Esophagus mucosa (tissue), 1 donor: ENCODE data around the gene ZNF384. TPM values are rescaled to one million over a fixed set of nuclear protein-coding genes. Genes with fewer than 3 reads are reported as not detected.

ENCODE experiments used
- ATAC-seq: fragments of 200-7000 bp; cut with Tn5 transposase; one replicate; pipeline ENCODE4 v1.9.1; 2020
- total RNA-seq: library from RNA; stranded (reverse); gene quantifications from one replicate; pipeline ENCODE4 v1.2.4, GENCODE V29; 2023
- donor health status: DM: yes; HTN: yes; CAD: no.

ZNF384 gene
- total RNA-seq, 1 donor from 2014 or later: 22.8 TPM

DNA sequence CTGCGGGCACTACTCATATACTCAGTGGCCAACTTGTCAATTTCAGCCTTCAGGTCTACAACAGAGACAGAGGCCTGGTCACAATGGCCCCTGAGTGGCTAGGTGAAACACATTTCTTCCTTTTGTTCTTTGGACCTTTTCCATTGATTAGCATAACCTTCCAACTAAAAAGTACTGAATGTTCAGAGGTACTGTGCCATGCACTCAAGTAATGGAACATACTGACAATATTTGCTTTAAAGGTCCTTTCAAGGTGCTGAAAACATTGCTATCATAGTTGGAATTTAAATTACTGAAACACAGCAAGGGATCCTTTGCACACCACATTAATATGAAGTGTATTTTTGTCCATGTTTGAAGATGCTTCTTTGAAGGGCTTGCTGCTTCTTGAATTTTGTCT is 35.8 kb downstream of the ZNF384 start:
- ATAC-seq: no peak

DNA sequence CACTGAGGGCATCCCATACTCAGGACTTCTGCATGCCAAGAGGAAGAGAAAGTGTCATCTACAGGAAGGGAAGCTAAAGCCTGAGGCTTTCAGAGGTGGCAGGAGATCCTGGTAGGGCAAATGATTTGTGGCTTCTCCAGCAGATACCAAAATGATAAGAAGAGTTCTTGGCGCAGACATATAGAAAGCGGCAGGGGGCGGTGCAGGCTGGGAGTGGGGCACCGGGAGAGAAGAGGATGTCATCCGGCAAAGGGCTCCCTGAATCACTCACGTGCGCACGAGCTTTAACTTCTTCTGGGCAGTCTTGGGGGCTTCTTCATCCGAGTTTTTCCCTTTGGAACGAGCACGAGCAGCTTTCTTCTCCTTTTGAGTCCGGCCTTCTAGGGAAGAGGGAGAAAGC is 36.8 kb downstream of the ZNF384 start:
- ATAC-seq: no peak

DNA sequence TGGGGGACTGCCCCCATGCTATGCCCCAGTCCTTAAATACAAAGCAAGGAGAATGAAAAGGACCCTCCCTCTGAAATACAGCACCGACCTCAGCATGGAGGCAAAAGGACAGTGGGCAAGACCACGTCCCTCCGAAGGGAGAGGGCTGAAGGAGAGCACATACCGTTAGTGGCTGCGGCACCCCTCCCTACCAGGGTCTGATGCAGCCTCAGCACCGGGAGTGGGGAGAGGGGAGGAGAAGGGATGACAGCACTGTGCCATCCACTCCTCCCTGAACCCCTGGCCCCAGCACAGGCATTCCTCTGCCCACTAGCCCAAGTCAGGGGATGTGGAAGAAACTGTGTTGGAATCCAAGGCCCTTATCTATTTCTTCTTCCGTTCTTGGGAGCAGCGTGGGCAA is 38.3 kb downstream of the ZNF384 start:
- no peak for ATAC-seq

DNA sequence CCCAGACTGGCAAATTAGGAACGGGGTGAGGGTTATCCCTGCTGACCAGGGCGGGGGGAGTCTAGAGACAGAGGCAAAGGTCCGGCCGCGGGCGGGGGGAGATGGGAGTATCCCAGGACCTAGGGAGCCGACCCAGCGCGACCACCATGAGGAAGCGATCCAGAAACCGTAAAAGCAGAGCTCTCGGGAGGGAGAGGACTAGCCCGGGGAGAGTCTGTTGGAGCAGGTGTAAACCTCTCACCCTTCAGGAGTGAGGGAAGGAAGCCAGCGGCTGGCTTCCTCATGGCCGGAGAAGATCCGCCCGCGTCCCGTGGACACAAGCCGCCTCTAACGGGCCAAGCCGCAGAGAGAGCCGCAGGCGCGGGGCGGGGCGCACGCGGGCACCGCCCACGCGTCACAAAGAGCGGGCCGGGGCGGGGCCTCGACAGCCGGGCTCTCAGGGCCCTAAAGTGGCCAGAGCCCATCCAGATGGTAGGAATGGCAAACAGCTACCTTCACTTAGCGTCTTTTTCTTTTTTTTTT is 42.0 kb downstream of the ZNF384 start, which contains the start of gene ACRBP:
TSS of gene ACRBP (minus strand) at position 350 of the 522 bp plus-strand sequence. CDS start at position 284, 66 bp downstream.
- ATAC-seq: peak; percentile 84

DNA sequence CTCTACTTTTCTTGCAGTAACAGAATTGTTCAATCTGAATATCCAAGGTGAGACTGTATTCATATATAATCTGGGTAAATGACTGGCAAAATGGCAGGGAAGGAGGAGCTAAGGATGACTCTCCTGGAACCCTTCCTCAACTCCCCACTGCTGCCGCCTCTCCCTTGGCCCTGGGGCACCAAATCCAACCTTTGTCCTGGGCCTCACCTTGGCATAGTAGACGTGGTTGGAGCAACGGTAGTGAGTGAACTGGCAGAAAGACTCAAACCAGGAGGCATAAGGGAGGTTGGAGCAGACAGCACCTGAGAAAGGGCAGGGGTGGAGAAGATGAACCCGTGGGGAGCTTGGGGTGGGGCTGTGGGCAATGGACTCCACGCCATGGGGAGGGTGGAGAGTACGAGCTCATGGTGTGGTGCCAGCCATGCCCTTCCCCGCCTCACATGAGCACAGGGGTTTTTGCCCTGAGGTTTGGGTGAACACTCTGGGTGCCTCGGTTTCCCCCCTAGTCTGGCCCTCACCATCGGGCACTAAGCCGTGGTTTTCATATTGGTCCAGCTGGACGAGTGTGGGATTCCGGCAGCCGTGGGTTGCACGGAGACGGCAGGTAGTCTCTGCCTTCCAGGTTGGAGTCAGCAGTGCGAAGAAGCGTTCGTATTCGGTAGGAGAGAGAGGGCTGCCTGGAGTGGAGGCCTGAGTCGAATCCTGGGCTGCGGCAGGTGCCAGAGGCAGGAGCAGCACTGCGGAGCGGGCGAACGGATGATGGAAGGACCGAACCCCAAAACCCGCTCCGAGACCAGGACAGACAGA is 42.7 kb downstream of the ZNF384 start:
- ATAC-seq: peak; percentile 20

DNA sequence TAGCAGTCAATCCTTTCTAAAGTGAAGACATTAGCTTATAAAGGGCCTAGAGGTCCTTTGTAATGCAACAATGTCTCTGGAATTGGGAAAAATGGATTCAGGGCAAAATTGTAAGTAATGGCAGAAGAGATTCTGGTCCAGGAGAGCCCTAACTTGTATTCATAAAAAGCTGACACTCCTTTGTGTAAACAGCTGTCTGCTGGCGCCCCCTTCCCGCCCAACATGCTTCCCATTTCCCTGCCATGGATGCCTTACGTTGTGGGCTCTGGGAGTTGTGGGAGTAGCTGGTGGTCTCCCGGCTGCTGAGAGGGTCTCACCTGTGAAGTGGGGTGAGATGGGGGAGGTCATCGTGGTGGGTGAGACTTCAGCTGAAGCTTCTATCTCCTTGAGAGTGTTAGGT is 44.3 kb downstream of the ZNF384 start:
- no peak for ATAC-seq

DNA sequence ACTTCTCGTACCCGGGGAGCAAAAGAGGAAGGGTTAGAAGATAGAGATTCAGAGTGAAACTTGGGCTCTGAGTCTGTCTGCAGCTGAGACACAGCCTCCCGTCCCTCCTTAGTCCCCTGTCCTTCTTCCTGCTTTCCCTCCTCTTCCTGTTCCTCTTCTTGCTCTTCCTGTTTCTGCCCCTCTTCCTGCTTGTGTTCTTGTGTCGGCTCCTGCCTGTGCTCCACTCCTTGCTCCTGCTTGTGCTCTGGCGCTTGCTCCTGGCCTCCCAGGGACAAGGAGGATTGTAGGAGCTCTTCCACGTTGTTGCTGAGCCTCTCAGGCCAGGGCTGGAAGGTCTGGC is 44.9 kb downstream of the ZNF384 start:
- ATAC-seq: no peak

DNA sequence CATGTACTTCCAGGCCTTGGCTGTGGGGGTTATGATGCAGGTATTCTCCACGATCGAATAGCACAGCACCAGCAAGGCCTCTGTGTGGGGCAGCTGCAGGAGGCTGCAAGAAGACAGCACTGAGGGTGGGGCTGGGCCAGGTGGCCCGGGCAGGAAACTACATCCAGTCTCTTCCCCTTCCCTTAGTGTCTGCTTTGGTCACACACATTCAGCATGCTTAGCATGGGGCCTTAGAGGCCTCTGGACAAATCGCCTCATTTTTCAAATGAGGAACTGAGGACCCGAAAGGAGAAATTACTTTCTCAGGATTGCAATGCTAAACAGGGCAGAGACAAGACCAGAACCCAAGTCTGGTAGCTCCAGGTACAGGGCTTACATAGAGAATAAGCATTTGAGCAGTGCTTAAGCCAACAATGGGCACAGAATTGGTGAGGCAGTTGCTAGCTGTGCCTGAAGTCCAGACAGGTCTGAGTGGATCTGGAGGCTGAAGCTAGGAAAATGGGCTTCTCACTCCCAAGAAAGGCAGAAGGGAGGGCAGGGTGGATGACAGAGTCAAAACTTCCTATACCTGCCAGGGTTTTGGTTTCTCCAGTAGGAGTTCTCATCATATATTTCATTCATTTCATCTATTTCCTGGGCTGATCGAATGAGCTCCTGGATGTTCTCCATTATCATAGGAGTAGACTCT is 45.5 kb downstream of the ZNF384 start:
- ATAC-seq: no peak

DNA sequence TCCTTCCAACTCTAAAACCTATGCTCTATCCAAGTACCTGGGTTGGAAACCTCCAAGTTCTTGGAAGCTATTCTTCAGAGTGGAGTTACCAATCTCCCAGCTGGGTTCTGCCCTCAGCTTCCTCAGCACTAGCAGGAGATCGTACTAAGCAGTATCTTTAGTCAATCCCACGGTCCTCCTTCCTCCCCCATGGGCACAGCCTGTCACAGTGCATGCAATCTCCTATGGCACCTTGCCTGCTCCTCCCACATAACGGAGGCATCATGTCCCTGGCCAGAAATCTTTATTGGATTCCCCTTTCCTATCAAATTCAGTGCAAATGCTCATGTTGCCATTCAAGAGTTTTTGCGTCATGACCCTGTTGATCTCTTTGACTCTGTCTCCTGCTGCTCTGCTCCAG is 48.0 kb downstream of the ZNF384 start:
- no peak for ATAC-seq

DNA sequence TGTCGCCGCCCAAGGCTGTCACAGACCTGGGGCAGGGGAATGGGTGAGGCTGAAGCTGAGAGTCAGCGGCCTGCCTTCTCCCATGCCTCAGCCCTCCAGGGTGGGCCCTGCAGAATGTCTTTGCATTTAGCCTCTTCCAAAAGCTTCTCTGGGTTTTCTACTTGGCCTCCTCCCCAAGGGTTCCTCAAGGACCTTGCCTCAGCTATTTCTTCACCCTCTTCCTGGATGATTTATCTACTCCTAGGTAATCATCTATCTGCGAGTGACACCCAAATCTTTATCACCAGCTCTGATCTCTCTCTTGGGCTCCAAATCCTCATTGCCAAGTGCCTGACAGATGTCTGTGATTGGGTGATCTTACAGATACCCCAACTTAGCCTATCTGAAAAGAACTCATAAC is 48.7 kb downstream of the ZNF384 start:
- no peak for ATAC-seq

DNA sequence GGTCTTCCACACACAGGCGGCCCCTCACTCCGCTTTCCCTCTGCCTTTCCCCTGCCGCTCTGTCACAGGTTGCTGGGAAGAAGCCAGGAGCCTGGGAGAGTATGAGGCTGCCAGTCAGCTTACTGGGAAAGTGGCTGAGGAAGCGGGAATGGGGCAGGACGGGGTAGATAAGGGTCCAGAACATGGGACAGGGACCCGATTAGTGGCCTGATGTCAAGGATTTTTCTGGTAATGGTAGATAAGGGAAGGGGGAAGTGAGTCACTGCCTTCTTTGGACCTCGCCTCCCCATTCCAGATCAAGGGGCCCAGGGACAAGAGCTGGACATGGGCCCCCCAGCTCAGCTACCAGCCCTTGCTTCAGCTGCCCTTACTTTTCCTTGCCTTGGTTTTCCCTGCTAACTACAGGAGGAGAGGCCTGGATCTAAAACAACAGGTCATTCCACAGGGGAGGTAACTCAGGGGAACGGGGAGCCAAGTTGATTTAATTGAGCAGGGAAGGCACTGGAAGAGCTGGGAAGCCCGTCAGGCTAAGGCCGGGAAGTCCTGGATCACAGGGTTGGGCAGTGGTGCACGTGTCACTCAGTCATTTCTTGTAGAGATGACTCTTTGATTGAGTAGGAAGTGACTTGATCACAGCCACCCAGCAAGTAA is 49.9 kb downstream of the ZNF384 start:
- no peak for ATAC-seq

DNA sequence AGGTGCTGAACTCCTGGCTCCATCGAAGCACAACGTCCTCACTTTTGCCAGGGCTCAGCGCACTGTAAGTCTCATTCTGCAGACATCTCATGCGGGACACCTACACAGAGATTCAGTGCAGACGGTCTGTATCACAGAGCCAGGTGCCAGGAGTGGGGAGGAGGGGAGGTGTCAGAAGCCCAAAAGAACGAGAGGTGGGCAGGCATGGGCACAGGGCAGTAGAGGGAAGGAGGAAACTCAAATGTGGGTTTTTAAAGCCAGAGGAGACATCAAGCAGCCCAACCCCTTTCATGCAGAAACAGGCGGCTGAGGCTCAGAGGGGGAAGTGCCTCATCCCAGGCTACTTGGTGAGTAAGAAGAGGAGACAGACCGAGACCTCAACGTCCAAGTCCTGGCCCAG is 50.9 kb downstream of the ZNF384 start:
- ATAC-seq: no peak

DNA sequence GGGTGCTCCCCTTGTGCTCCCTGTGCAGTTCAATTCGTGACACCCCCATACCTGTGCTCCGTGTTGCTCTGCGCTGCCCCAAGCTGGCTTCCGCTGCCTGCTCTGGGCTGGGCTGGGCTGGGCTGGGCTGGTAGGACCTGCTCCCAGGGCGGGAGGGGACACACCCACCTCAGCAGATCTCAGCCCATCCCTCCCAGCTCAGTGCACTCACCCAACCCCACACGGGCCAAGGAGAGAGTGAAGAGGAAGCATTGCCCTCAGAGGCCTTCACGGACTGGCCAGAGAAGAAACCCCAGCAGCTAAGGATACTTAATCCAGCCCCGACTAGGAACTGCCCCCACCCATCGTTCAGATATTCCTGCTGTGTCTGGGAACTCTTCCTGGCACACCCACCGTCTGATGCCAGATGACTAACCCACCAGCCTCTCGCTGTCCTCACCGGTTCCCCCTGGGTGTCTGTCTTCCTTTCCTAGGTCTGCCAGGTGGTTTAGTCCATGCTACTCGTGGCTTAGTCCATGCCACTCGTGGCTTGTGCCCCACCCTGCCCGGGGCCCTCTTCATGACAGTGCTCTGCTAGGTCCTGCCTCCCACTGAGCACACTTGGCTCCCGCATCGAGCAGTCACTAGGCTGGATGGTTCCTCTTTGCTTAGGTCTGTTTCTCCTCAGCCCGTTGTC is 53.2 kb downstream of the ZNF384 start, which contains the start of gene LPAR5:
TSS of gene LPAR5 (minus strand) at position 104 of the 676 bp plus-strand sequence. CDS start 14,711 bp downstream, outside the sequence.
- ATAC-seq: peak; percentile 94

DNA sequence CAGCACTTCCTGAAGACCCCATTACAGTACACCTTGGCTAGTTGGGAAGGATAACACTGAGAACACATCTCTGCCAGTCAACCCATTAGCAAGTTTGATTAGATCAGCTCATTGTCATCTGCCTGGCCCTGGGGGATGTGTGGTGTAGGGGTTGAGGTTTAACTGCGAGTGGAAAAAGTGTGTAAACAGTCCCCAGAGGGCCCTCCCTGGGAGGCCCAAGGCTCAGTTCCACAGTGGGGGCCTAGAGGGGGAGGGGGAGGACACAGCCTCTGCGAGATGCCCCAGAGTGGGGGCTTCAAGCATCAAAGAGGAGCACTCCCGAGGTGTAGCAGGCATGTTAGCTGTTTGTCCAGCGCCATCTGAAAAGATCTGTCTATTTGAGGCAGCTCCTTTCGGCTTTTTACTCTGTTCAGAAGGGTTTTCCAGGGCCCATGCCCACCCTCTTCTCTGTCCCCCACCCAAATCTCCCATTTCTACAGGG is 53.8 kb downstream of the ZNF384 start:
- peak; percentile 17 for ATAC-seq

DNA sequence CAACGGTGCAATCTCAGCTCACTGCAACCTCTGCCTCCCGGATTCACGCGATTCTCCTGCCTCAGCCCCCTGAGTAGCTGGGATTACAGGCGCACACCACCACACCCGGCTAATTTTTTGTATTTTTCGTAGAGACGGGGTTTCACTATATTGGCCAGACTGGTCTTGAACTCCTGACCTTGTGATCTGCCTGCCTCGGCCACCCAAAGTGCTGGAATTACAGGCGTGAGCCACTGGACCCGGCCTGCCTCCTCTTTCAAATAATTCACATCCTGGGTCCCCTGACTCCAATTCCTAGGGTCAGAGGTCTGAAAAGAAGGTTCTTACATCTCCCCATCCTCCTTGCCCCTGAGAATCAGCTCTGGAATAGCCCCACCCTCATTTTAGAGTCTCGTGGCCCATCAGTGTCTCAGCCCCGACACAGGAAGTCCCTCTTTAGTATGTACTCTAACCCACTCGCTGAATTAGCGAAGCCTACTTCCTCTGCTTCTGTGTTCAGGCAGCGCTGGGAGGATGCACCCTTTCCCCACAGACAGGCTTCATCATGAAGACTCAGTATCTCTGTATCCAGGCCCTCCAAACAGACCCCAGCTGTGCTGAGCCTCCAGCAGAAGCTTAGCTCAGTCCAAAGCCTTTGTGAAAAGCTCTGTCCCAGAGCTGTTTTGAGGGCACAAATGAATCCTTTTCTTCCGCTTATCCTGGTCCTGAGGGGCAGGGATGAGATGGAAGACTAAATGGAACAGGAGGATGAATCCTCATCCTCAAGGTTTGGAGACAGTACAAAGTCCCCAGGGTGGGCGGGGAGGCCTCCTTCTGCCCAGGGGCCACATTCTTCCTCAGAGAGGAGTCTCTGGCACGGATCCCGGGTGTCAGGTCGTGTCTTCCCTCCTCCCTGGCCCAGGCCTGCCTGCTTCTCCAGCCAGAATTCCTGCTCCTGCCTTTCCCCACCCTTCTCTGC is 56.9 kb downstream of the ZNF384 start:
- ATAC-seq: no peak

DNA sequence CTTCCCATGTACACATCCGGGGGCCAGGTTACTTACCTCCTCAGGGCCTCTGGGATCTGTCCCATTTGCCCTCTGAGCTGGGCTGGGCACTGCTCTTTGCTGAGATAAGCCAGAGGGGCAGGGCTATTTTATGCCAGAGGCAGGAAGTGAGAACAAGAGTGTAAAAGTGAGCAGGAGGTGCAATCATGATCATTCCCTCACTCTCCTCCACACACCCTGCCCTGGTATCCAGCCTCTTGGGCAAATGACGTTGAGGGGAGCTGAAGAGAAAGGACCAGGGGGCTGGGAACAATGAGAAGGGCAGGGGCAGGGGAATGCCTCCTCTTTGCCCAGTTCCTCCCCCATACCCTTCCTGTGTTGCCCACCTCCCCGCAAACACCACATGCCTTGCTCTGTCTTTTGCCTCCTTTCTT is 57.6 kb downstream of the ZNF384 start:
- no peak for ATAC-seq

DNA sequence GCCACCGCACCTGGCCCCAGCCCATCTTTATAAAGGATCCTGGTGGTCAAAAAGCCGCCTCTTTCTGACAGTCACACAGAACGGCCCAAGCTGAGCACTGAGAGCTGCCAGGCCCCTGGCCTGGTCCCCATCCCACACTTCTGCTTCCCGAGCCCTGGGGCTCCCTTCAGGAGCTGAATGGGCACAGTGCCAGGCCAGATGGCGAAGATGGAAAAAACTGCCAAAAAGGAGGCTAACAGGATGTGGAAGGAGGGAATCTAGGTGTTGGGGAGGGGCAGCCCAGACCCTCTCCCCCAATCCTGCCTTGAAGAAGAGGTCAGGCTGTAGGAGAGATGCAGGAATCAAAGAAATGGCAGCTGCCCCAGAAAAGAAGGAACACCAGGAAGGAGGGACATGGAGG is 58.4 kb downstream of the ZNF384 start:
- no peak for ATAC-seq

DNA sequence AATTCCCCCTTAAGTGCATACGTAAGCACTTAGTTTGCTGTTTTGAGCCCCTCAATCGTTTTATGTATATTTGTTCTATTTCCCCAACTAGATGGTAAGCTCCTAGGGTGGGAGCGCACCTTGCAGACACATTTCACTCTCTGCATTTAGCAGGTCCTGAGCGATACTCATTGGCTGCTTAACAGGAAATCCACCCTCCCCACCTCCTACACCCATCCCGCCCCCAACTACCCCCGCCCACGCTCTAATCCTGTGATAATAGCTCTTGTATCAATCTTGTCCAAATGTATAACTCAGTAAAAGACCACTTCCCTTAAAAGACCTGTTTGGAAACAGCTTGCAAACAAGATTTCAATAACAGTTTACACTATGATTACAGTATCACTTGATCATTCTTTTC is 61.6 kb downstream of the ZNF384 start:
- ATAC-seq: no peak

DNA sequence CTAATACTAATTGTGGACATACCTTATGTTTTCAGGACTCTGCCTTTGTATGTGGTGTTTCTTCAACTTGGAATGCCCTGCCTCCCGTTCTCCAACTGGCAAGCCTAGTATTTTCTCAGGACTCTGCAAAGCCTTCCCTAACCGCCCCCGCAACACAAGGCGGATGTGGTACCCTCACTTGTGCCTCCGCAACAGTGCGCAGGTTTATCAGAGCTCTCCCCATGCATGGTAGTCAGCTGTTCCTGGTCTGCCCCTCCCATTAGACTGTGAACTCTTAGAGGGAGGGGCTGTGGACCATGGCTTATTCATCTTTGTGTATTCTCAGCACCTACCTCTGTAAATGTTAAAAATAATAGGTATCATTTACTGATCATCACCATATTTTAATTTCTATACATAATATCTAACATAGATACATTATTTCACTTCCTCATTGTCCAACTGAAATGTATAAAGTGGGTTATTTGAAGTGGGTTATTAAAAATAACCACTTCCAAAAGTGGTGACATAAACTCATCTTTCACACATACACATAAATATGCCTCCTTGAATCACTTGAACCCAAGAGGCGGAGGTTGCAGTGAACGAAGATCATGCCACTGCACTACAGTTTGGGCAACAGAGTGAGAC is 62.4 kb downstream of the ZNF384 start:
- no peak for ATAC-seq

DNA sequence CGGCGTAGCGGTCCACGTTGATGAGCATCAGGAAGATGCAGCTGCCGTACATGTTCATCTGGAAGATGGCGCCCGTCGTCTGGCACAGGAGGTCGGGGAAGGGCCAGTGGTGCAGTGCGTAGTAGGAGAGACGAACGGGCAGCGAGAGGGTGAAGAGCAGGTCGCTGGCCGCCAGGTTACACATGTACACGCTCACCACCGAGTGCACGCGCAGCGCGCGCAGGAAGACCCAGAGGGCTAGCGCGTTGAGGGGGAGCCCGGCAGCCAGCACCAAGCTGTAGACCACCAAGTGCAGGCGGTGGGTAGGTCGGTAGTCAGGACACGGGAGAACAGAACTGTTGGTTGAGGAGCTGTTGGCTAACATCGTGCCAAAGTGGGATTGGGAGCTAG is 68.3 kb downstream of the ZNF384 start:
- no peak for ATAC-seq
